Activated CD4-positive, alpha-beta T cell treated with anti-CD3 and anti-CD28 coated beads for 48 hours (primary cell): ENCODE measurements around the gene FANCI.
"Not testable (repeated sequence)": the region's sequence is repeated elsewhere in the genome, so short reads cannot be mapped to it uniquely, and the experiment has no call there.

ENCODE experiments used
- DNase-seq: peaks from one replicate; pipeline ENCODE4 v3.0.0-alpha.2; 2020

FANCI gene

GRCh38 chr15:89226359-89227221 is 17.2 kb upstream of the FANCI start:
- no peak for DNase-seq

GRCh38 chr15:89227425-89227824 is 16.4 kb upstream of the FANCI start:
- DNase-seq, result no peak

GRCh38 chr15:89230277-89230676 is 13.5 kb upstream of the FANCI start:
- no peak for DNase-seq

- no peak for DNase-seq
These were observed 11.9 kb upstream of the FANCI start for GRCh38 chr15:89231832-89232231.

- DNase-seq, result not testable (repeated sequence)
These were observed 3.6 kb upstream of the FANCI start for GRCh38 chr15:89239883-89240810.

- no peak for DNase-seq
These were observed 611 bp upstream of the FANCI start for GRCh38 chr15:89243046-89243690.

GRCh38 chr15:89244574-89244903 is 760 bp downstream of the FANCI start:
- DNase-seq, result no peak

- DNase-seq, result no peak
These were observed 3.7 kb downstream of the FANCI start for GRCh38 chr15:89247446-89247845.

- DNase-seq, result no peak
These were observed 4.8 kb downstream of the FANCI start for GRCh38 chr15:89248584-89248983.

- not testable (repeated sequence) for DNase-seq
These were observed 6.4 kb downstream of the FANCI start for GRCh38 chr15:89250142-89250541.

- DNase-seq, result not testable (repeated sequence)
These were observed 33.5 kb downstream of the FANCI start for GRCh38 chr15:89277281-89277680.

- DNase-seq, result no peak
These were observed 34.5 kb downstream of the FANCI start for GRCh38 chr15:89278307-89278706.

GRCh38 chr15:89282631-89283030 is 38.9 kb downstream of the FANCI start:
- DNase-seq, result no peak

- DNase-seq, result no peak
These were observed 39.4 kb downstream of the FANCI start for GRCh38 chr15:89283201-89283600.

GRCh38 chr15:89291934-89292438 is 48.2 kb downstream of the FANCI start:
- DNase-seq, result no peak

GRCh38 chr15:89293012-89293411 is 49.2 kb downstream of the FANCI start:
- no peak for DNase-seq

GRCh38 chr15:89299896-89300295 is 56.1 kb downstream of the FANCI start:
- DNase-seq, result no peak

GRCh38 chr15:89301304-89302089 is 57.7 kb downstream of the FANCI start:
- no peak for DNase-seq

- DNase-seq, result no peak
These were observed 60.2 kb downstream of the FANCI start for GRCh38 chr15:89303986-89304385.

- DNase-seq, result no peak
These were observed 61.6 kb downstream of the FANCI start for GRCh38 chr15:89305395-89305794.

GRCh38 chr15:89307046-89307587 is 63.3 kb downstream of the FANCI start:
- no peak for DNase-seq

GRCh38 chr15:89307791-89308190 is 64.0 kb downstream of the FANCI start:
- DNase-seq, result no peak
